MCF 10A (cell line): ENCODE measurements around the gene KIF1A. TPM values are rescaled to one million over a fixed set of nuclear protein-coding genes. Genes with fewer than 3 reads are reported as not detected.

ENCODE experiments used
- BruUV-seq: library from RNA; stranded (reverse); fragments of 400-500 nt; replicated peaks from 2 replicates; lab custom pipeline; 2021; lab: Mats Ljungman, UMichigan
- CTCF ChIA-PET: fragments of 300-600 bp; sonication (Branson Sonifier 250); formaldehyde crosslinking; extraction: SDS; loops from one replicate; lab custom pipeline; 2021; ENCODE audit warnings: antibody characterized with exemption, inconsistent platforms; lab: Yijun Ruan, JAX
- POLR2A ChIA-PET: fragments of 300-600, 350-650 bp; sonication (Branson Sonifier 250); formaldehyde crosslinking; extraction: SDS; loops from one replicate; lab custom pipeline; 2020; ENCODE audit warnings: antibody characterized with exemption, inconsistent platforms; lab: Yijun Ruan, JAX
- DNase-seq: peaks from one replicate; pipeline ENCODE4 v3.0.0-alpha.2; 2018; ENCODE audit not compliant: unreplicated experiment
- H3K27ac Mint-ChIP-seq: one replicate; pipeline ENCODE4 v1.8.0; 2022; ENCODE audit warnings: mild to moderate bottlenecking, low read depth, mixed read lengths; ENCODE audit not compliant: unreplicated experiment
- H3K27me3 Mint-ChIP-seq: one replicate; pipeline ENCODE4 v1.8.0; 2022; ENCODE audit warnings: mixed read lengths; ENCODE audit not compliant: insufficient read depth, unreplicated experiment
- H3K36me3 Mint-ChIP-seq: one replicate; pipeline ENCODE4 v1.8.0; 2022; ENCODE audit warnings: mild to moderate bottlenecking, moderate library complexity, mixed read lengths; ENCODE audit not compliant: insufficient read depth, unreplicated experiment
- H3K4me1 Mint-ChIP-seq: one replicate; pipeline ENCODE4 v1.8.0; 2022; ENCODE audit warnings: mixed read lengths; ENCODE audit not compliant: insufficient read depth, unreplicated experiment
- H3K4me3 Mint-ChIP-seq: one replicate; pipeline ENCODE4 v1.8.0; 2022; ENCODE audit warnings: mild to moderate bottlenecking, moderate library complexity, mixed read lengths; ENCODE audit not compliant: unreplicated experiment
- H3K9me3 Mint-ChIP-seq: one replicate; pipeline ENCODE4 v1.8.0; 2022; ENCODE audit warnings: mixed read lengths; ENCODE audit not compliant: unreplicated experiment
- CTCF ChIP-seq: fragments of 200-600 bp; IDR thresholded peaks from one replicate; pipeline ENCODE4 v1.8.0; 2022; ENCODE audit warnings: antibody characterized with exemption, mild to moderate bottlenecking; ENCODE audit not compliant: unreplicated experiment
- intact Hi-C: fragments of 100-400 bp; cut with micrococcal nuclease; formaldehyde crosslinking; loops from 2 replicates; pipeline ENCODE4 v1.14.1; 2022
- total RNA-seq: library from RNA; stranded (reverse); gene quantifications from 2 replicates; pipeline ENCODE4 v1.2.3, GENCODE V29; 2022

Gene KIF1A
- total RNA-seq, 1 experiment from 2014 or later = not detected

- no peaks in the 10 kb centered on the region for H3K36me3 Mint-ChIP-seq
- TF ChIP-seq CTCF = no peak
- no peak within 1 kb of the TSS for H3K27ac Mint-ChIP-seq
- intact Hi-C loops = no loop called here
- ChIA-PET POLR2A (interaction anchor here (0.6 kb wide), 1 partner anchor 193 kb away, joined by 3 read pairs; no protein-coding TSS in a partner anchor), CTCF (interaction anchor here (0.6 to 1.4 kb wide), 2 partner anchors 17 to 1010 kb away, joined by 3 read pairs; no protein-coding TSS in a partner anchor)
- no peaks in the 10 kb centered on the region for H3K9me3 Mint-ChIP-seq
- H3K4me3 Mint-ChIP-seq = no peak within 1 kb of the TSS
- peak; percentile 55 for DNase-seq
- peaks cover 11% of the 10 kb centered on the region for H3K27me3 Mint-ChIP-seq
- no TSS peak for BruUV-seq
- peaks cover 13% of the 10 kb centered on the region for H3K4me1 Mint-ChIP-seq
These were observed 48.5 kb upstream of the KIF1A start, which contains the start of gene AGXT for GRCh38 chr2:240868286-240869108. Gene AGXT, plus strand, starts transcription at chr2:240868824. Its CDS starts 42 bp downstream, at chr2:240868866.

DNA sequence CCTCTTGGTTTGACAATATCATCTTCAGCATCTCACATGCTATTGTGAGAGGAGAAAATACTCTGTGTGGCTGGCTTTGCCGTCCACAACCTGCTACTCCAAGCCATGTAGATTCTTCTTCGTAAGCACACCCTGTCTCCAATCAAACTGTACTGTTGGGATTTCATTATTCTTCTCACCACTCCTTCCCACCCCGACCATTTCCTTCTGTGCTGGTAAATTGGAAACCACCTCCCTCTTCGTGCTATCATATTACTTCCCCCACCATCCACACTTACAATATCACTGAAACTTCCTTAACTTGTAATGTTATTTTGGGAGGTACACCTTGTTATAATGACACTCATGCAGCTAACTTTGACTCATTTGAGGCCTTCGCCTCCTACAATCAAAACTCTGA, 45.4 kb upstream of the KIF1A start:
- no peak for DNase-seq
- CTCF ChIA-PET = no interaction called here
- H3K4me1 Mint-ChIP-seq = peaks cover 13% of the 10 kb centered on the region
- H3K9me3 Mint-ChIP-seq = no peaks in the 10 kb centered on the region
- POLR2A ChIA-PET = no interaction called here
- peaks cover 11% of the 10 kb centered on the region for H3K27me3 Mint-ChIP-seq
- no TSS peak for BruUV-seq
- H3K27ac Mint-ChIP-seq = no peak overlapping the region
- TF ChIP-seq CTCF = no peak
- intact Hi-C loops = no loop called here
- H3K36me3 Mint-ChIP-seq = no peaks in the 10 kb centered on the region
- H3K4me3 Mint-ChIP-seq = no peak overlapping the region

DNA sequence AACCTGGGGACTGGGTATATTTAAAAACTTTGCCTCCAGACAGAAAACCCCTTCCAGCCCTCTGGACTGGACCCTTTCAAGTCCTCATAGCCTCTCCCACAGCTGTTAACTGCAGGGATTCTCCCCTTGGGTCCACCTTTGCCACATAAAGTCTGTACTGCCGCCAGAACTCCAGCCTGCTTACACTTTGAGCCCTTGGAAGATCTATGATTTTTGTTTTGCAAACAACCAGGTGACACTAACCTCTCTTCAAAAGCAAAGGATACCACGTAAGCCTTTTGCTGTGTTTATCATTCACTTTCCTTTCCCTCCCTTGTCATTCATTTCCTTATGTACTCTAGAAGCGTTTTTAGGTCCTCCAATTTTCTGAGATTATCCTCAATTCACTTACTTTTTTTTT, 44.5 kb upstream of the KIF1A start:
- no TSS peak for BruUV-seq
- ChIA-PET CTCF (interaction anchor here (0.7 kb wide), 1 partner anchor 352 kb away, joined by 3 read pairs; no protein-coding TSS in a partner anchor), POLR2A (no interaction called here)
- Mint-ChIP-seq H3K4me3 (no peak overlapping the region), H3K4me1 (peaks cover 13% of the 10 kb centered on the region), H3K27ac (no peak overlapping the region), H3K9me3 (no peaks in the 10 kb centered on the region), H3K36me3 (no peaks in the 10 kb centered on the region), H3K27me3 (peaks cover 11% of the 10 kb centered on the region)
- no peak for TF ChIP-seq CTCF
- no peak for DNase-seq
- intact Hi-C loops = no loop called here

GRCh38 chr2:240861547-240861946, 41.5 kb upstream of the KIF1A start:
- peaks cover 11% of the 10 kb centered on the region for H3K27me3 Mint-ChIP-seq
- H3K4me1 Mint-ChIP-seq = peaks cover 5% of the 10 kb centered on the region
- no peak for TF ChIP-seq CTCF
- H3K27ac Mint-ChIP-seq = no peak overlapping the region
- no peak for DNase-seq
- CTCF ChIA-PET = interaction anchor here (0.6 to 3.8 kb wide), 6 partner anchors 10 to 402 kb away, joined by 3 to 25 read pairs (median 3); no protein-coding TSS in a partner anchor
- no peaks in the 10 kb centered on the region for H3K9me3 Mint-ChIP-seq
- POLR2A ChIA-PET = interaction anchor here (0.6 to 1.3 kb wide), 2 partner anchors 12 to 147 kb away, joined by 3 read pairs; no protein-coding TSS in a partner anchor
- no peaks in the 10 kb centered on the region for H3K36me3 Mint-ChIP-seq
- H3K4me3 Mint-ChIP-seq = no peak overlapping the region
- no TSS peak for BruUV-seq
- intact Hi-C loops = no loop called here
